Inferior parietal cortex (tissue), 1 donor: ENCODE data around the gene URI1.

Experiments used
- DNase-seq: peaks from one replicate; pipeline ENCODE4 v3.0.0-alpha.2; 2016; ENCODE audit errors: extremely low spot score

URI1 gene

GRCh38 chr19:30054210-30054609, 112.2 kb downstream of the URI1 start:
- no peak for DNase-seq

- no peak for DNase-seq
These were observed 114.5 kb downstream of the URI1 start for GRCh38 chr19:30056580-30056979.

- DNase-seq = no peak
These were observed 117.9 kb downstream of the URI1 start for GRCh38 chr19:30059741-30060457.

GRCh38 chr19:30060531-30061222, 118.6 kb downstream of the URI1 start:
- DNase-seq = peak; percentile 10

GRCh38 chr19:30061223-30062064, 119.4 kb downstream of the URI1 start:
- DNase-seq = no peak

GRCh38 chr19:30062065-30062906, 120.2 kb downstream of the URI1 start:
- DNase-seq = no peak

- no peak for DNase-seq
These were observed 121.0 kb downstream of the URI1 start for GRCh38 chr19:30062907-30063649.

- no peak for DNase-seq
These were observed 121.8 kb downstream of the URI1 start for GRCh38 chr19:30063650-30064347.

- no peak for DNase-seq
These were observed 122.3 kb downstream of the URI1 start for GRCh38 chr19:30064348-30064699.

- no peak for DNase-seq
These were observed 122.9 kb downstream of the URI1 start for GRCh38 chr19:30064771-30065494.

GRCh38 chr19:30065680-30066606, 123.9 kb downstream of the URI1 start:
- no peak for DNase-seq
